ENCODE data around the gene RSPRY1.
"Not testable (repeated sequence)": the region's sequence is repeated elsewhere in the genome, so short reads cannot be mapped to it uniquely, and the experiment has no call there.

Gene RSPRY1

DNA sequence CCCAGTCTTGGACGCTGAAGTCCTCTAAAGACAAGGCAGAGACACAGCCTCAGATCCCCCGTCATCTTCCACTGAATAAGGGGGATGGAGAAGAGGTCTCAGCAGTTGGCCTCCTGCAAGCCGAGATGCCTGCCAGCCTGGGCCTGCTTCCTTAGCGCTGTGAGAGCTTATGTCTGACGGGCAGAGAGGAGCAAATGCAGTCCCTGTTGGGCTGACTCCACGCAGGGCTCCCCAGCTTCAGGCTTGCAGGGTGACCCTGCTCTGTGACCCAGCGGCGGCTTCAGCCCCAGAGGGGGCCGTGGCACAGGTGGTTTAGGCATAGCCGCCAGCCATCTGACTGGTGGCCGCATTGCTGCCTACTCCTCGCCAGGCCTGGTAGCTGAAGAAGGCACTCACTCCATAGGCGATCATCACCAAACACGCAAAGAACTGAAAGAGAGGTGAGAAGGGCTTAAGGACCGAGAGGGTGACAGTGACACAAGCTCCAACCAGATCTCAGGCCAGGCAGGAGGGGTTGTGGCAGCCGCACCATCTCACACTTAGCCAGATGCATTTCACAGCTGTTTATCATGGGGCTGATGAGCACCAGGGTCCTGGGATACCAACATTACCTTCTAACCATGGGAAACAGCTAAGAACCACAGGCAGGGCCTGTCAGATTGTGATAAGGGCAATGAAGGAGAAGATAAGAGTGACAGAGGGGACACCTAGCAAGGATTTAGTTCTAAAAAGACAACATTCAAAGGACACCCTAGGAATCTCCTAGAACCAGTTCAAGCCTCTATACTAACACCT lies 70.7 kb downstream of the RSPRY1 start:
- peak; percentile 55 for DNase-seq

DNA sequence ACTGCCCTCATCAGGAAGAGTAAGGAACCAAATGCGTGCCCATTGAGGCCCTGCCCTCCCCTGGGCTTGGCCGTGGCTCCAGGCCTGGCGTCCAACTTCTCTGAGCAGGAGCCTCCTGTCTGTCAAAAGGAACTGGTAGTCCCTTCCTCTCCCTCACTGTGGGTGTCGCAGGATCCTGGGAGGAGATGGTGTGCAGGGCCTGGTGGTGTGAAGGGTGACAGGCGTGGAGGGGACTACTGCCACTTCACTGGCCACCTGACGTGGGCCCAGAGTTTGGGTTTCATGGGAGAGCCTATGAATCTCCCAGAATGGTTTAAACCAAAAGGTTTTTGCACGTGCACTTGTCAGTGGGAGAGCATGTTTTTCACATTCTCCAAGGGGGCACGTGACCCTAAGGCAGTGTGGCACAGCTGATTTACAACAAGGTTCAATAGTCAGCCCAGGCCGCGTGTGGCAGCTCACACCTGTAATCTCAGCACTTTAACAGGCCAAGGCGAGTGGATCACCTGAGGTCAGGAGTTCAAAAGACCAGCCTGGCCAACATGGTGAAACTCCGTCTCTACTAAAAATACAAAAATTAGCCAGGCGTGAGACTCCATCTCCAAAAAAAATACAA lies 71.4 kb downstream of the RSPRY1 start:
- DNase-seq: no peak

DNA sequence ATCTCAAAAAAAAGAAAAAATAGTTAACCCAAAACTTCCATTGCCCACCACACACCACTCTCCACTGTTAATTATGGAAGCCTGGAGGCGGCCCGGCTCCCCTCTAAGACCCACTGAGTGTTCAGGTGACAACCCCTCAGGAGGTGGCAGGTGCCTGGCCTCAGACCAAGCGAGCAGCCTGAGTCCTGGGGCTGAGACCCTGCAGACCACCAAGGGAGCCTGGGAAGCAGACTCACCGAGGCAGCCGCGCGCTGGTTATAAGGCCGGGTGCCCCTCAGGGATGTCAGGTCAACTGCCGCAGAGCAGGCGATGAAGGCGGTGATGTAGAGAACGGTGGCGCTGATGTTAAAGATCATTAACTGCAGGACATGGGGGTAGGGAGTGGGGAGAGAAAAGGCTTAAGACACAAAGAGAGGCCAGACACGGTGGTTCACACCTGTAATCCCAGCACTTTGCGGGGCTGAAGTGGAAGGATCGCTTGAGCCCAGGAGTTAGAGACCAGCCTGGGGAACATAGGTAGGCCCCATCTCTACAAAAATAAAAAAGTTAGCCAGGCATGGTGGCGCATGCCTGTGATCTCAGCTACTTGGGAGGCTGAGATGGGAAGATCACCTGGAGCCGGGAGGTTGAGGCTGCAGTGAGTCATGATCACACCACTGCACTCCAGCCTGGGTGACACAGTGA lies 72.2 kb downstream of the RSPRY1 start:
- no peak for DNase-seq

DNA sequence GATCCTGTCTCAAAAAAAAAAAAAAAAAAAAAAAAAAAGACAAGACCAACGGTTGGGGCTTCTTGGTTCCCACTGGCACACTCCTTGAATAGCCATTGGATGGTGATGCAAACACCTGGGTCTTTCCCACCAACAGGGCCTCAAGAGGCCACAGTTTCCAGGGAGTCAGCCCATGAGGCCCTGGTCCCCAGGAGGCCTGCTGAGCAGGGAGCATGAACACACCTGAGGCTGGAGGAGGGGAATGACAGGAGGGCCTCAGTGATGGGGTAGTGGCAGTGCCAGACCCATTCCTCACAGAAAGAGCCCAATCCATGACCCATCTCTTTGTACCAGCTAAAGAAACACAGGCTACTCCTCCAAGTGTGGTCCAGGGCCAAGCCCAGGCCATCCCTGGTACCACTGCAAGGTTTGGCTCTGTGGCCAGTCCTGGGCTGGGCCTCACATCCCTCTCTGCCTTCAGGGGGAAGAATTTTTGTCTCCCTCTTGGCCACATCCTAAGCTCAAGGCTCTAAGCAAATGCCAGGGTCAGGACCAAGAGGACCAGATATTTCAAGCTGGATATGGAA lies 72.9 kb downstream of the RSPRY1 start:
- DNase-seq: no peak

DNA sequence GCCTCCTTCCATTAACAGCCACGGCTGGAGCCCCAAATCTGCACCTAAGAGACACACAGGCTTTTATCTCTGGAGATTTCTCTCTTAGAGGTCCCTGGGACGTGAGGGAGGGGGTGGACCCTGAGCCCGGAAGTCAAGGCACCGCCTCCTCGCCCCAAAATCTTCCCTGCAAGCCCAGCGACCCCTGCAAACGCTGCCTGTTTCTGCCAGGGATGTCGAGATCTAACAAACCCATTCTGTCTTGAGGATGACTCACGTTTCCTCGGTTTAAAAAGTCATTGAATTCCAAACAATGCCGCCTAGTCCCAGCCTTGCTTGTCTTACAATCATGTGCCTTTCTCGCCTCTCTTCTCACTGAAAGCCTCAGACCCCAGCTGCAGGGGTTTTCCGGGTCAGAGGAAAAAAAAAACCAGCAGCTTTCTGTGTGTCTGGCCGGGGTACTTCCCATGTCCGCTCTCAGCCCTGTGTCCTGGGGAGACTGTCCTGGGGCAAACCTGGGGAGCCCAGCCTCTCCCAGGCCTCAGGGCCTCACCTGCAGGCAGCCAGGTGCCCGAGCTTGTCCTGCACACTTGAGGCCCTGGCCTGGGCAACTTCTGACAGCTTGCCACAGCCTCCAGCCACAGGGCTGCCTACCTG lies 74.3 kb downstream of the RSPRY1 start:
- DNase-seq: peak; percentile 31

DNA sequence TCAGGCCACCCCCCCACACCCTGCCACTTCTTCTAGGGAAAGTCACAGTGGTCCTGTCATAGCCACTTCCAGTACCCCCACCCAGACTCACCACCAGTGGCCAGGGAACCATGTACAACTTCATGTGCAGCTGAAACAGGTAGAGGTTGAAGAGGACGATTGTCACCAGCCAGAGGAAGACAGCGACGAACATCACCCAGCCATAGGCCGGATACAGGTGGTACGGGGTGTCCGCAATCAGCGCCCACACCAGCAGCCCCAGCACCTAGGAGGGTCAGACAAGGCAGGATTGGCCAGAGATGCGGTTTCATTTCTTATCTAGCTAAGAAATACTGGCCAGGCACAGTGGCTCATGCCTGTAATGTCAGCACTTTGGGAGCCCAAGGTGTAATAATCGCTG lies 75.7 kb downstream of the RSPRY1 start:
- DNase-seq: no peak

DNA sequence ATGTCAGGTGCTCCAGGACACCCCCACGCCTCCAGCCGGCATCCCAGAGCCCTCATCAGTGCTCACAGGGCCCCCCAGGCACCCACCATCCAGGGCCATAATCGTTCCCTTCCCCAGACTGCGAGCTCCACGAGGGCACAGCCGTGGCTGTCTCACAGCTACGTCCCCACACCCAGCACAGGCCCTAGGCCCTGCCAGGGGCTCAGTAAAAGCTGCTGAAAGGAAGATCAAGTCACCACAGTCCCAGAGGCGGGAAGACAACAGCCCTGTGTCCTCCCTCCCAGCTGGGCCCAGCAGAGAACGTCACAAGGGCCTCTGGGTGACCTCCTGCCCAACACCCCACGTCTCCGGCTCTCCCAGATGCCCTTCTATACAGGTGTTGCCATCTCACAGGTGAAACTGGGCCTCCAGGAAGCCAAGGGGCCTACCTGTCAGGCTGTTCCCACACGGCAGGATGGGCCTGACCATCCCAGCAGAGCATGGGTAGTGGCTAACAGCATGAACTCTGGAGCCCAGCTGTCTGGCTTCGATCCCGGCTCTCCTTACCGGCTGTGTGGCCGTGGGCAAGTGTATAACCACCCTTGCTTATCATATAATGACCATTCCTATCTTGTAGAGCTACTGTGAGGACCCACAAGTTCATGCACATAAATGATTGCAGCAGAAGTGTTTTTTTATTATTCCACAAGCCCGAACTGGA lies 76.9 kb downstream of the RSPRY1 start:
- DNase-seq: peak; percentile 67

DNA sequence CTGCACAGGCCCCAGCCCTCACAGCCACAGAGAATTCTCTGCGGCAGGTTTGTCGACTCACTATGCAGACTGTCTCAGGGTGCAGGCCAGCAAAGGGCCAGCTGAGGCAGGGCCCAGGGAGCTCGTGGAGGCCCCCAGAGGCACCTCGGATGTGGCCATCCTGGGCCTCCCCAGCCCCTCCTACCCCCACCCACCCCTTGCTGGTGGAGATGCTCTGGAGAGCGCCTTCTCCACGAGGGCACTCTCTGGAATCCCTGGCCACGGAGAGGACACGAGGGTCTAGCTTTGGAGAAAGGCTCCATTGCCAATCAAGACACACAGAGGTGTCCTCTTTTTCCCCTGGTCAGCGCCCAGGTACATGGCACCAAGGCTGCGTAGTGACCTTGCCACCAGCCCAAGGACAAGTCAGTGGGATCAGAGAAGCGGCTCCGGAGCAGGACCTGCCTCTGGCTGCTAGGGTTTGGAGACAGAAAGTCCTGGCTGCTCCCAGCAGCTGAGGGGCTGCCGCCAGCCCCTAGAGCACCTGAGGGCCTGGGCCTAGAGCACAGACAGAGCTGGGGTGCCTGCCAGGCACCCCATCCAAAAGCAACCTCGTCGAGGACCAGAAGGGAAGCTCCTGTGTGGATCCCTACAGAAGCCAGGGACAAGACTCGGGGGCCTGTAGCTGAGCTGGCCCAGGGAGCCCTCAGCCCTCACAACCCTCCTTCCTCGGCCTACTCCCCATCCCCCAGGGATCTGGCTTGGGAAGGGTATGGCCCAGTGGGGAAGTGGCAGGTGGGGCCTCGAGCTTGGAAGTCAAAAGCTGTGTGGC lies 77.6 kb downstream of the RSPRY1 start:
- DNase-seq: no peak

DNA sequence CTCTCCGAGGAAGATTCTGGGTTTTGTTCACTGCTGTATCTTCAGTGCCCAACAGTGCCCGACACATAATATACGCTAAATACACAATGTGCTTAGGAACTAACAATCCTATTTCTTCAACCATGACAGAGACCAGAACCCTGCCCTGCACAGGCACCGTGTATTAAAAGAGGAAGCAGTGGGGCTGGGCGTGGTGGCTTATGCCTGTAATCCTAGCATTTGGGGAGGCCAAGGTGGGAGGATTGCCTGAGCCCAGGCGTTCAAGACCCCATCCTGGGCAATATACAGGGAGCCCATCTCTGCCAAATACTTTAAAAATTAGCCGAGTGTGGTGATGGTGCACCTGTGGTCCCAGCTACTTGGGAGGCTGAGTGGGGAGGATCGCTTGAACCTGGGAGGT lies 78.3 kb downstream of the RSPRY1 start:
- peak; percentile 59 for DNase-seq

DNA sequence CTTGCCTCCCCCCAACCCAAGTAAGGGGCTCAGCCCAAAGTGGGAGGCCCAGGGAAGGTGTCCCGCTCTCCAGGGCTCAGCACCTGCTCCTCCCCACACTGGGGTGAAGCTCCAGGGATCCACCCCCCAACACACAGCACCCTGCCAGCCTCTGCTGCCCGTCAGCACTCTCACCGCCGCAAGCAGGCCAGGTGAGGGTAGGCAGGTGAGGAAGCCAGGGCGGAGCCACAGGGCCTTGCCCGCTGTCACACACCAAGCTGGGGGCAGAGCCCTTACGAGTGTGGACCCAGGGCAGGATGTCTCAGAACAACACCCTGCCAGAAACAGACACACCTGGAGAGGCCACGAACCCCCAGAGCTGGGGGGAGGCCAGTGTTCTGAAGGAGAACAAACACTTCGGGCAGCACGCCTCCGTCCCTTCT lies 78.8 kb downstream of the RSPRY1 start:
- DNase-seq: no peak

DNA sequence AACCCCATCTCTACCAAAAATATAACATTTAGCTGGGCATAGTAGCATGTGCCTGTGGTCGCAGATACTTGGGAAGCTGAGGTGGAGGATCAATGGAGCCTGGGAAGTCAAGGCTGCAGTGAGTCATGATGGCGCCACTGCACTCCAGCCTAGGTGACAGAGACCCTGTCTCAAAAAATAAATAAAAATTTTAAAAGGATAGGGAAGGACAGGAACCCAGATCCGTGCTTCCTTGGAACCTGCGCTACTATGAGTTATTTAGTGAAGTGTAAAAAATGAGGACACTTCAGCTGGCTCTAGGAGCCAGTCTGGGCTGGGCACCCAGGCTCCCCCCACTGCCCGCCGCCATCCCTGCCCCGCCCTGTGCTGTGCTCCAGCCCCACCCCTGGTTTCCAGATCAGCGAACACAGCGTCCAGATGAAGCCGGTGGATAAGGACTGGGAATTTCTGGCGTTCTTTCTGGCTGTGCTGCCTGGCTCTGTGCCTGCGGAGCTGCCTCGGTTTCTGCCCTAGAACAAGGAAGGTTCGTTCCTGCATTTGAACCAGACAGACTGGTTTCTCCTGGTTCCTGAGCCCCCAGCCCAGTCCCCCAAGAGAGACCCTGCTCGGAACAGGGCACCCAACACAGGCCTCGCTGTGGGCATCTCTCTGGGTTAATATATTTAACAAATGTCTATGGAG lies 79.9 kb downstream of the RSPRY1 start:
- DNase-seq: peak; percentile 66

DNA sequence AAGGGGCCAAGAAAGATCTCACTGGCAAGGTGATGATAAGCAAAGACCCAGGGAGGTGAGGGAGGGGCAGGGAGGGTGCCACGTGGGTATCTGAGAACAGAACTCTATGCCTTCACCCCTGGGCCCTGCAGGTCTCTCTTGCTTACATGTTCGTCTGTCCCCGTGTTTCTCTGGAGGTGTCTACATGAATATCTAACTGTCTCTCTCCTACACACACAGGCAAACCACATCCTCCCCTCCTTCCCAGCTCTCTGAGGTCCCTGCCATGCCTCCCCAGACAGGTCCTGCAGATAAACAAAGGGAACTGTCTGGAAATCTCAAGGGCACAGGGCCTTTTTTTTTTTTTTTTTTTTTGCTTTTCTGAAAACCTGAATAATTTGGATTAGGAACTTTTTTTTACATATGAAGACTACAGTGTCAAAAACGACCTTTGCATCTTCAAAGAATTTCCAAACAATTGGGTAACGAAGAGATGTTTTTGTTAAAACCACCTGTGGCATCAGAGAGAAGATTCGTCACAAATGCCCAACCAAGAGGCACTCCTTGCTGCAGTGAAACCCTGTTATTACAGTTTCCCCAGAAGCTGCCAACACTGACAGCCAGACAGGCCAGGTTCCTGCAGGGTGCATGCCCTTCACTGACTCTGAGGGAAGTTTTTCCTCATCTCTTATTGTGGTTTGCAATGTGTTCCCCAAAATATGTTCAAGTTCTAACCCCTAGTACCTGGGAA lies 80.6 kb downstream of the RSPRY1 start:
- peak; percentile 64 for DNase-seq

DNA sequence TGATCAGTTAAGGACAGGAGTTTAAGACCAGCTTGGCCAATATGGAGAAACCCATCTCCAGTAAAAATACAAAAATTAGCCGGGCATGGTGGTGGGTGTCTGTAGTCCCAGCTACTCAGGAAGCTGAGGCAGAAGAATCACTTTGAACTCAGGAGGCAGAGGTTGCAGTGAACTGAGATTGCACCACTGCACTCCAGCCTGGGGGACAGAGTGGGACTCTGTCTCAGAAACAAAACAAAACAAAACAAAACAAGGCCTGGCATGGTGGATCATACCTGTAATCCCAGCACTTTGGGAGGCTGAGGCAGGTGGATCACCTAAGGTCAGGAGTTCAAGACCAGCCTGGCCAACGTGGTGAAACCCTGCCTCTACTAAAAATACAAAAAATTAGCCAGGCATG lies 81.2 kb downstream of the RSPRY1 start:
- not testable (repeated sequence) for DNase-seq

DNA sequence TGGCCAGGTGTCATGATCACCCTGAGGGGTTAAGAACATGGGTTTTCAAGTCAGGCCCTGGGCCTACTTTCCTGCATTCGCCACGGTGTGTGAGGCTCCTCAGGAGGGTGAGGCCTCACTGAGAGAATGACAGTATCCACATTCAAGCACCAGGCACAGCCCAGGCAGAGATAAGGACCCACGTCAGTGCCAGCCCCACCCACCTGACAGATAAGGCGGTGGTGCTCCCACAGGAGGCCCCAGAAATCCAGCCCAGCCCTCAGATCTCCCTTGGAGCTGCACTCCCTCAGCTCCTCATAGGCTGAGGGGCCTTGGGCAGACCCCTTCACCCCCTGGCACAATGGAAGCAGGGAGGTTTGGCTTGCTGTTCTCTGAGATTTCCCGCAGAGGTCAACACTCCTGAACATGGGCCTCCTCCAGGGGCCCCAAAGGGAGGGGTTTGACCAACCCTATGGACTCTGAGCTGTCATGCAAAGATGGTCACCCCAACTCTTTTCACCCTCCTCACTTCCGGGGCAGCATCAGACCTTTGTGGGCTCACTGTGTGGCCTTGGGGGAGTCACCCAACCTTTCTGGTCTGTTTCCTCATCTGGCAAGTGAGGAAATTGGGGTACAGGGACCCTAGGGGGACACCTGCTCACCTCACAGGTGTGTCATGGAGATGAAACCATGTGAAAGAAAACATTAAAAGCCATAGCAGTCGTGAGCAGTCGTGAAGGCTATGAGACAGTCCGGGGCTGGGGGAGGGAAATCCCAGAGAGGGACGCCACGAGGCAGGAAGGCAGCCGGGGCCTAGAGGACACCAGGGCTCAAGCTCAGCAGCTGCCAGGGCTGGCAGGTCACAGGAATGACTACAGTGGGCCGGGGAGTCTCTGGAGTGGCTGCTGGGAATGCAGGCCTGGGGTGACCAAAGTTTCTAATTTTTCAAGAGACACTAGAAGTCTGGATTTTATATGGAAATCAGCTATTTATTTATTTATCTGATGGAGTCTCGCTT lies 83.0 kb downstream of the RSPRY1 start:
- DNase-seq: peak; percentile 91

DNA sequence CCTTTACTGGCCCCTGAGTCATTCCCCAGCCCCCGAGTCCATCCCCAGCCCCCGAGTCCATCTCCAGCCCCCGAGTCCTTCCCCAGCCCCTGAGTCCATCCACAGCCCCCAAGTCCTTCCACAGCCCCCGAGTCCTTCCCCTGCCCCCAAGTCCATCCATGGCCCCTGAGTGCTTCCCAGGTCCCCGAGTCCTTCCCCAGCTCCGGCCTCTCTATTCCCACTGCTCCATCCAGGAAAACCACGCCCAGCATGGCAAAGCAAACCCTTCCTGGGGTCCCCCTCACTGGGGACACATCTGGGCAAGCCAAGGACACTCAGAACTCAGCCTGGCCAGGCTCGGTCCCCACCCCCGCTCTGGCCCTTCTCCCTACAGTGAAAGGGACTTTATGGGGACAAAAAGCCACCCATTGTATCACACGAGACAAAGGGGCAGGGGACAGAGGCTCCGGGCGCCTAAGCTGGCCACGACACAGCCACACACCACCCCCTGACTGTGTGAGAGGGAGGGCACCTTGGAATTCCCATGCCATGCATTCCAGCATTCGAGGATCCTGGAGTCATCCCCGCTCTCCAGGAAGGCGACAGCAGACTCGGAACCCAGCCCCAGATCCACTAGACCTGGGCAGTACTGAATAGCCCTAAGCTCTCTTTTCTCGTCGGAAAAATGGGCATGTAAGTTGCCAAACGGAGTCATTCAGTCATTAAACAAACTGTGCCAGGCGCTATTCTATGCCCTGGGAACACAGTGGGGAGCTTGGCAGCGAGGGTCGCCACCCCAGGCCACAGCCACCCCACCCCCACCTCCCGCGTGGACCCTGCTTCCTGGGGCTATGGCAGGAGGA lies 84.3 kb downstream of the RSPRY1 start:
- no peak for DNase-seq

DNA sequence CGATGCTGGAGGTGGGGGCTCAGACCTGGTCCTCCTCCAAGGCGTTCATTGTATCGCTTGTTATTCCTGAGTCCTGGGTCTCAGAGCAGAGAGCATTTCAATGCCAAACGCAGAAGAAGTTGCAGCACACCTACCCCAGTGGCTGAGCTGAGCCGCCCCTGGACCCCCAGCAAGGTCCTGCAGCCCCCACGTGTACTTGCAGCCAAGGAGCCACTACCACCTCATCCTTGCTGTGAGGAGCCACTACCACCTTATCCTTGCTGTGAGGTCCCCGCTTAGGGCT lies 84.9 kb downstream of the RSPRY1 start:
- DNase-seq: no peak

DNA sequence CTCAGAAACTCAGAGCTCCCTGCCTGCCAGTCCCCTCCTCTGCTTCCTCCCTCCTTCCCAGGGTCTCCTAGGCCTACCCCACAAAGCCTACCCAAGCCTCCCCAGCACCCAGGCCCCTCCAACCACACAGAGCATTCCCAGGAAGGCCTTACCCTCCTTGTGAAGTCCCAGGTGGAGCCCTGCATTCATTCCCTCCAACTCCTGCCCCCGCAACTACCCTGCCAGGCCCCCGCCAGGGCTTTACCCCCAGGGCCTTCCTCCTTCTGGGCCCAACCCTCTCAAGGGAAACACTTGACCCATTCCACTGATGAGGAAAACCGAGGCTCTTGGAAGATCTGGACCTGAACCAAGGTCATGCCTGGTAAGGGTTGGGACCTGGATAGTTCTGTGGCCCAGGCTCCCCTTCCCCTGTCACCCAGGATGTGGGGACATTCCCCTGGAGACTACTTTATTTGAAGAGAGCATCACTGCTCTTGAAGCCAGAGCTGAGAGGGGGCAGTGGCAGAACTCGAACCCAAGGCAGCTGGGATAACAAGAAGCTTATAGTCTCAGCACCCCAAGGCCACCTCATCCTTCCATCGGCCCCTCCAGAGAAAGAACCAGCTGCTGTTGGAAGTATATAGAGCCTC lies 85.9 kb downstream of the RSPRY1 start:
- DNase-seq: no peak

DNA sequence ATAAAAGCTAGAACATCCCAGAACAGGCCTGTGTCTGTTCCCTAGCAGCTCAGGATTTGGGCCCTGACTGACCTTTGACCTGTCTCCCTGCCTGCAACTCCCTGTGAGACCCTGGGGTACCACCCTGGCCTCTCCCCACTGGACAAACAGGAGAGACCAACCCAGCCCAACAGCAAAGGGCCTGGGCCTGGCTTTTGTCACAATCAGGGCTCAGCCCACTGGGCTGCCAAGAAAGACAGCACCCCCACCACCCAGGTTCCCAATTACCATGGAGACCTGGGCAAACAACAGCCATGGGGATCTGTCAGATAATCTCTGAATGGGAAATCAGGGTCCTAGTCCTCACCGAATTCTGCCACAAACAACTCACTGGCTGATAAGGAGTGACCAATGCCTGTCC lies 87.2 kb downstream of the RSPRY1 start:
- no peak for DNase-seq
